Caki2 (cell line): ENCODE results near the gene CSRP1. TPM values are rescaled to one million over a fixed set of nuclear protein-coding genes. Genes with fewer than 3 reads are reported as not detected.
"Not testable (repeated sequence)": the region's sequence is repeated elsewhere in the genome, so short reads cannot be mapped to it uniquely, and the experiment has no call there.

ENCODE experiments used
- DNase-seq: peaks from one replicate; pipeline ENCODE4 v3.0.0-alpha.2; 2015; ENCODE audit warnings: low read depth
- in situ Hi-C: cut with HindIII; loops from 2 replicates; pipeline ENCODE4 v1.10.0; 2016; ENCODE audit warnings: low sequenced_read_pairs, low pct_unique_long_range_greater_than_20kb, mixed read lengths
- total RNA-seq: library from RNA; depleted of rRNA; stranded (reverse); fragments of >200 nt; shearing (Covaris generic); gene quantifications from 2 replicates; pipeline ENCODE4 v1.2.3, GENCODE V29; 2014; ENCODE audit warnings: low replicate concordance; rRNA removed

The CSRP1 gene
- total RNA-seq = 235 and 239 TPM in 2 replicates

DNA sequence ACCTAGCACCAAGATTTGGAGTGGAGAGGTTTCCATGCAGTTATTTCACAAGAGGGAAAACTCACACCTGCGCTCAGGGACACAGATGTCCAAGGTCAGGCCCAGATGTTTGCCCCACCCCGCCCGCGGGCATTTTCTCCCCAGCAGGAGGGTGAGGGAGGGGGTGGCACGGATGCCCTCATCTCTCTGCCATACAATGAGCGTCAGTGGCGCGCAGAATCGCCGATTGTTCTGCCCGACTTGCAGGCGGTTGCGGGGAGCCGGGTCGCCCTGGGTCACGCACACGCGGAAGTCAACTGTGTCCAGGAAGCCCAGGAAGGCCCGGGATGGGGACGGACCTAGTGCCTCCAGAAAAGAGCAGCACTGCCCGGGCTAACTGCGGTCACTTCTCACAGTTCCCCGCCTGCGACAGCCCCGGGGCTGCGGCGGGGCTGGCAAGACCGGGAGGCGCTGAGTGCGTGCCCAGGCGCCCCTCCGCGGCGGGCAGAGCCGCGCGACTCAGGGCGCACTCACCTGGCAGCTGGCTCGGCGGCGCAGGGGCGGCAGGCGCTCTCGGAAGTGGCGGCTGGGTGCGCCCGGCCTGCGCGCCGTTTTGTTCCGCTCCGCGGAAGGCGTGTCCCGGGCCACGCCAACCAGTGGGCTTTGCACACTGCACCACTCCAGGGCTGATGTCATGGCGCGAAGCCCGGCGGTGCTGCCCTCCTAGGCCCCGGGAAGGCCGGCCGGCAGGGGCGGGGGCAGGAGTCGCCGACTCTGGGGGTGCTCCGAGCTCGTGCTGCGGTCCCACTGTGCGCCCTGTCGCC lies at the start of gene CSRP1:
TSS of gene CSRP1 (minus strand) at position 567 of the 803 bp plus-strand sequence. CDS start 10,820 bp downstream, outside the sequence.
- DNase-seq = peak; percentile 81
- in situ Hi-C loops = no loop called here

DNA sequence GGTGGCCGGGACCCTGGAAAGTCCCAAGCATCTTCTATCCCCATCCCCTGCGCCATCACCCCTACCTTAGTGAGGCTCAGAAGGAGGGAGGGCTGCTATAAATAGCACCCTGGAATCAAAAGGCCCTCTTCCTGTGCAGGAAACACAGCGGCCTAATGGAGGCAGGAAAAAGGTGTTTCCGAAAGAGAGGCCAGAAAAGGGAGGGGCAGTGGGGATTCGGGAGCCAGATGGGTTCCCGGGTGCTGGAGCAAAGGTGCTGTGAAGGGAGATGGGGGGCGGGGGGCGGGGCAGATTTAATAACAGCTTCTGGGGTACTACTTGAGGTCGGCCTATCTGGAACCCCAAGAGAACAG lies 48.6 kb upstream of the CSRP1 start:
- in situ Hi-C loops = no loop called here

GRCh38 chr1:201554789-201555592 lies 48.1 kb upstream of the CSRP1 start:
- DNase-seq = no peak
- in situ Hi-C loops = no loop called here

More for the DNA sequence above, 48.6 kb upstream of the CSRP1 start:
- no peak for DNase-seq

- no peak for DNase-seq
- in situ Hi-C loops = no loop called here
These were observed 47.3 kb upstream of the CSRP1 start for GRCh38 chr1:201554190-201554600.

GRCh38 chr1:201553496-201554189 lies 46.7 kb upstream of the CSRP1 start:
- in situ Hi-C loops = no loop called here
- DNase-seq = no peak

DNA sequence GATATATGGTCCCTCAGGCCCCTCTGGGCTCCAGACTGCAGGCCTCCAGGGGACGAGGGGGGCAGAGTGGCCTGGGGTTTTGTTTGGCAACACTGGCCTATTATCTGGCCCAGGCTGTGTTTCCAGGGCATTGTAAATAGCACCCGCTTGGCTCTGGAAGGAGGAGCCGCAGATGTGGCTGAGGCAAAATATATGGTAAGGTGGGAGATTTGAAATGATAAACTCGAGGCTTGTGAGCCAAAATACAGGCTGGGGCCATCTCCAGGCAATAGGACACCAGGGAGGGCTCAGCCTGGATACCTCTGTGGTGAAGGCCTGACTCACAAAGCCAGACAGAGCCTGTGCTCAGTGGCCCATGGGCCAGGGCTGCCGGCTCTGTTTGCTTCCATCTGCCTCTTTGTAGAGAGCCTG lies 46.0 kb upstream of the CSRP1 start:
- peak; percentile 72 for DNase-seq
- in situ Hi-C loops = no loop called here

- peak; percentile 96 for DNase-seq
- in situ Hi-C loops = no loop called here
These were observed 45.2 kb upstream of the CSRP1 start for GRCh38 chr1:201551877-201552731.

- in situ Hi-C loops = no loop called here
- no peak for DNase-seq
These were observed 44.2 kb upstream of the CSRP1 start for GRCh38 chr1:201551096-201551495.

DNA sequence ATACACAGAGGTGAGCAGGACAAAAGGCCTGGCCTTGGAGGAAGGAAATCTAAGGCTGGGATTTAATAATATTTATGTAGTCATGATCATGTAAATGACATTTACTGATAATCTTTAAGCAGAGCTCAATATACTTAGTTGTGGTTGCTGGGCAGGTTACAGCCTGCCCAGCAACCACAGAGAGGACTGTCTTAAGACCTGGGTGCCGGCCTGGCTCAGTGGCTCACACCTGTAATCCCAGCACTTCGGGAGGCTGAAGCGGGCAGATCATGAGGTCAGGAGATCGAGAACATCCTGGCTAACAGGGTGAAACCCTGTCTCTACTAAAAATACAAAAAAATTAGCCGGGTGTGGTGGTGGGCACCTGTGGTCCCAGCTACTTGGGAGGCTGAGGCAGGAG lies 42.6 kb upstream of the CSRP1 start:
- in situ Hi-C loops, DNase-seq: not testable (repeated sequence)

DNA sequence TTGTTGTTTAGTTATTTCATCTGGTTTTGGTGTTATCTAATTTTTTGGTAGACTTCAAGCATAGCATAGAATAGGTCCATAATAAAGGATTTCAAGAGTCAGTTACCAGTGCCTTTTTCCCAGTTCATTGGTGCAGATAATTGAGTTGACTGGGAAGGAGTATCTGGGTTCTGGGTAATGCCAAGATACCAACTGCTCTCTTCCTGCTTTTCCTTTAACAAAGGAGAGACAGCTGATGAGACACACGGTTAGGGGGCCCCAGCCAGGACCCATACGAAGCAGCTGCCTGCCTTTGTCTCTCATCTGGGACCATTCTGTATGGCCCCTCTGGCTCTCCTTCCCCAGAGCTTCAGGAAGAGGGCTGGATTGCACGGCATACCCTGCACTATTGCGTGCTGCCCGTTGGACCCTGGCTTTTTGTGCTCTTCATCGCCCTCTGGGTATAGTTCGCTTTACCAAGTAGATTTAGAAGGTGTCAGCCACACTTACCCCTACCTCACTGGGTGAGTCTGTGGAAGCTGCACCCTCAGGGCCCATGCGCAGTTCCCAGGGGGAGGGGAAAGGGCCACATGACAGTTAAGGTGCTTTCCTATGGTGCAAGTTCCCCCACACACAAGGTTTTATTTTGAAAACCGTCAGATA lies 39.0 kb upstream of the CSRP1 start:
- peak; percentile 90 for DNase-seq
- in situ Hi-C loops = no loop called here

GRCh38 chr1:201544710-201545109 lies 37.8 kb upstream of the CSRP1 start:
- no peak for DNase-seq
- in situ Hi-C loops = no loop called here

DNA sequence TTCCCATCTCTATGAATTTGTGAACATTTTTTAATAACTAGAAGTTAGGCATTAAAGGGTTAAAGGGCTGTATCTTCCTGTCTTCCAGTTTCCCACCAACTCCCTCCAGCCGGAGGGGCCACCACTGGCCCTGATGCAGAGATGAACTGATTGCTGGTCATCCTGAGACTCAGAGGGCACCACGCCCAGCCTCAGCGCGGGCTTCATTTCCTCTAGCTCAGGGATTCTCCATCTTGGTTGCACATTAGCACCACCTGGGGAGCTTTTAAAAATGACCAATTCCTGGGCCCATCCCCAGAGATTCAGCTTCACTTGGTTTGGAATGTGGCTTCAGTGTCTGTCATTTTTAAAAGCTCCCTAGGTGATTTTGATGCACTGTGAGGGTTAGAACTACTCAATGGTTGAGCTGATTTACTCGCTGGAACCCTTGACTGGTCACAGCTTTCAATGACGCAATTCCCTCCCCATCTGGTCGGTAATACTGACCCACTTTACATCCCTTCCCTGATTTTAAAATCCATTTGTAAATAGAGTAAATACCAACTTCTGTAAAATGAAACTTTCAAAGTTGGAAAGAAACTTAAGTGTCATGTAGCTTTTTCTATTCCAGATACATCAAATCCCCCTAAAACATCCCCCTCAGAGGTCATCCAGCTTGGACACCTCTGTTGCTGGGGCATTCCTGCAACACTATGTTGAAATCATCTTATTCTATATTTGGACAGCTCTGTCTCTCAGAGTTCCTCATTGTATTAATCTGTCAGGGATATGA lies 37.1 kb upstream of the CSRP1 start:
- in situ Hi-C loops = no loop called here

DNA sequence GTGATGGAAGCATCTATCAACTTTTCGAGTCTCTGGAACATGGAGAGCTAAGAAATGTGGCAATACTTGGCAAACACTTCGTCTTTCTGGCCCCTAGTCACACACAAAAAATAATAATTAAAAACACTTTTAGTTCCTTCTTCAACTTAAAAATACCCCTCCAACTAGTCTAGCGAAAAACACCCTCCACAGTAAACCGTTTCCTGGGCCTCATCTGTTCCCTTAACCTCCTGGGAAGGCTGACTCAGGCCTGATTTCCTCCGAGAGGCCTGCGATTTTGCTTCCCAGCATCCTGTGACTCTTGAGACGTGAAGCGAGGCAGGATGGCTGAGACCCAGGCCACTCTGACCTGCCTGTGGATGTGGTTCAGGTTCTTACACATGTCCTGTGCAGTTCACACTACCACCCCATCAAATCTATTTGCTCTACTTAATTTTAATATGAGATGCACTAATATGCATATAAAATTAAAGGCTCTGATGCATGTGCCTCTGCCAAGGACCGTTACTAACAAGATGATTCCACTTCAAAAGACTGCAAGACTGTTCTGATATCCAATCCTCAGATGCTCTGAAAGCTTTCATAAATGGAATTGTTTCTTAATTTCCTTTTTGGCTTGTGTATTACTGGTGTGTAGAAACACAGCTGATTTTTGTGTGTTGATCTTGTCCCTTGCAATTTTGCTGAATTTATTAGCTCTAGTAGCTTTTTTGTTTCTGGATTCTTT lies 35.5 kb upstream of the CSRP1 start:
- in situ Hi-C loops = no loop called here
- peak; percentile 46 for DNase-seq

More for the DNA sequence above, 37.1 kb upstream of the CSRP1 start:
- DNase-seq = peak; percentile 52

DNA sequence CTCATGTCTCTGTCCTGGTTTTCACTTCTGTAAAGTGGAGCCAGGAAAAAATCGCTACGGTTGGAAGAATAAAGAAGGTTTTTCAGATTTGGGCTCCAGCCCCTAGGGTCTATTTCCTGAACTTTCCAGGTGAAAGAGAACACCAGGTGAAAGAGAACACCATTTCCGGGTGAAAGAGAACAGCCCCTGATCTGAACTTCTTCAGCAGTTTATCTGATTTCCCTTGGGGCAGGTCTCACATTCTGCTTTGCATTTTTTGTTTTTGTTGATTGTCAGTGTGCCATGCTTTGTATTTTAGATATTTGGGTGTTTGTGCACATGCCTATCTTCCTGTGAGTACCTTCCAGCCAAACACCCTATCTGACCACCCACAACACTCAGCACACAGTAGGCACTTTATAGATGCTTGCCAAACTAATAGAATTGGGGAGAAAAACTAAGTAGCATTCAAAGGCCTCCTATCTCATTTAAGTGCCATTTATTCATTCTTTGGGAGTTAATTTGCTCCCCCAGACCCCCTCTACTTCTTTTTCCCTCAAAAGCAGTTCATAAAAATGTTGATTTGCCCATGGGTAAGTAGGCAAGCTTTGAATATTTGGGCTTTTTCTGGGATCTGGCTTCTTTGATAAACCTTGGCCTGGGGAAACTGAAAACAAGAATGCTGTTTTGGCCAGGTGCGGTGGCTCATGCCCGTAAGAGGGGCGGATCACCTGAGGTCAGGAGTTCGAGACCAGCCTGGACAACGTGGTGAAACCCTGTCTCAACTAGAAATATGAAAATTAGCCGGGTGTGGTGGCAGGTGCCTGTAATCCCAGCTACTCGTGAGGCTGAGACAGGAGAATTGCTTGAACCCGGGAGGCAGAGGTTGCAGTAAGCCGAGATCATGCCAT lies 34.2 kb upstream of the CSRP1 start:
- in situ Hi-C loops = no loop called here
- DNase-seq = no peak
